ENCODE measurements around the gene KCNJ15.

KCNJ15 gene

DNA sequence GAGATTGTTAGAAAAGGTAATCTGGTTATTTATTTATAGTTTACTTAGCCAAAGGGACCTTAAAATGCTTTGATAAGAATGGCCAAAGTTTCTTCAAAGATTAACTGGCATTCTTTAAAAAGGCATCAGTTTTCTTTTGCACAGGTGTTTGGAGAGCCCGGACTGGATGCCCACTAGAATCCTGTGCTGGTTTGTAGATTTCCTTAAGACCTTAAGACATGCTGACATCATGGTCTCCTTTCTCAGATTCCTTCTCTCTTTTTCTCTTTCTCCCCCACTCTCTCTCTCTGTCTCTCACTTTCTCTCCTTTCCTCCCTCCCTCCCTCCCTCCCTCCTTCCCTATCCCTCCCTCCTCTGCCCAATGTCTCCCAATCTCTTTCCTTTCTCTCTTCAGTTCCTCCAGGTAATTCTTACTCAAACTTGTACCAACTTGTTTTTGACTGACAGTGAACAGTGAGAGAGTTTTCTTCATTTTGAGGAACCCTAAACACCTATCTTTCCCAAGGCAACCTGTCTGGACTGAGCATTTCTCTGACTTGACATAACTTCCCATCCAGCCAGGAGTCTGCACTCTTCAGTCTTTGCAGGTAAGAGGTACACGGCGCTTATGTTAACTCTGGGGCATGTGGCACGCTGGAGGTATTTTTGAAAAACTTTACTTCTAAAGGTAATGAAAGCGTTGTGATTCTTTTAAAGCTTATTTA lies at the start of gene KCNJ15:
KCNJ15 (plus strand) TSS at position 393 of the 704 bp plus-strand sequence. CDS start 42,271 bp downstream, outside the sequence.
- Histone ChIP-seq H3K27me3 (ENCODE audit: control insufficient read depth, insufficient read depth, low read length) (no peaks in the 10 kb centered on the region), H3K9ac (ENCODE audit: low read length) (no peak within 1 kb of the TSS), H3K4me1 (ENCODE audit: control insufficient read depth, insufficient read depth, low read length) (no peaks in the 10 kb centered on the region), H3K4me3 (ENCODE audit: low read length) (no peak within 1 kb of the TSS), H3K36me3 (ENCODE audit: control insufficient read depth, insufficient read depth, low read length) (no peaks in the 10 kb centered on the region), H3K27ac (ENCODE audit: low read depth, low read length) (no peak within 1 kb of the TSS)

DNA sequence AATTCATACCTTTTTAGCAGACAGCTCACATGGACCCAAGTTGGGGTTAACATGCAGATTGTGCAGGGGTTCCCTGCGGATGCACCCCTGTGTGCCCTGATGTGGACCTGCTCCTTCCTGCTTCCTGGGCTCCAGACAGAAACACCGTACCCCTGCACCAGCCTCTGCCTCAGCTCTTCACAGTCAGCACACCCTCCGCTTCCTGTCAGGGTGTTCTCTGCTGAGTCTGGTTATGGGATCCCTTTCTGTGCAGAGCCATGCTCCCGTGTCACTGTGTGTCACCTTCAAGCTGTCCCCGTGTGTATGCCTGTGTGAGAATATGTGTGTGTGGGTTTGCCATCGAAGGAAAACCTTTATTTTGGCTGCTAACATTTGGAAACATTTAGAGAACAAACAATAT lies 48.7 kb upstream of the KCNJ15 start:
- Histone ChIP-seq H3K27me3 (ENCODE audit: control insufficient read depth, insufficient read depth, low read length) (peaks cover 4% of the 10 kb centered on the region), H3K36me3 (ENCODE audit: control insufficient read depth, insufficient read depth, low read length) (no peaks in the 10 kb centered on the region), H3K27ac (ENCODE audit: low read depth, low read length) (no peak overlapping the region), H3K9ac (ENCODE audit: low read length) (no peak overlapping the region), H3K4me1 (ENCODE audit: control insufficient read depth, insufficient read depth, low read length) (no peaks in the 10 kb centered on the region), H3K4me3 (ENCODE audit: low read length) (no peak overlapping the region)

DNA sequence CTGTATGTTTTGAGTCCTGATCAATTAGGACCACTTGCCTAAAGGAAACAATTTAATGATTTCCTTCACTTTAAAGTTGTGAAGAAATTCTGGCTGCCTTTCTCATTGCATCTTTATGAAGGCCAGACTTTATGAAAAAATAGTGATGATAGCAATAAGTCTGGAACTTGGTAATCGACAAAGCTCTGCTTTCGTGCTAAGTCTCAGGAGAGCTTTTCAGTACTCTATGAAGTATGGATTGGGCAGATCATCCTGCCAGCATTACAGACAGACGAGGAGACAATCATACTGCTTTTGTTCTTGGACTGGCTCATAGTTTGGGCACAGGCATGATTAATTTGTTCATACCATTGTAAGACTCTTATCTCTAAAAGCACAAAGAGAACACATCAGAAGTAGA lies 45.5 kb upstream of the KCNJ15 start:
- Histone ChIP-seq H3K27ac (ENCODE audit: low read depth, low read length) (no peak overlapping the region), H3K27me3 (ENCODE audit: control insufficient read depth, insufficient read depth, low read length) (peaks cover 4% of the 10 kb centered on the region), H3K4me3 (ENCODE audit: low read length) (no peak overlapping the region), H3K9ac (ENCODE audit: low read length) (no peak overlapping the region), H3K4me1 (ENCODE audit: control insufficient read depth, insufficient read depth, low read length) (no peaks in the 10 kb centered on the region), H3K36me3 (ENCODE audit: control insufficient read depth, insufficient read depth, low read length) (no peaks in the 10 kb centered on the region)

DNA sequence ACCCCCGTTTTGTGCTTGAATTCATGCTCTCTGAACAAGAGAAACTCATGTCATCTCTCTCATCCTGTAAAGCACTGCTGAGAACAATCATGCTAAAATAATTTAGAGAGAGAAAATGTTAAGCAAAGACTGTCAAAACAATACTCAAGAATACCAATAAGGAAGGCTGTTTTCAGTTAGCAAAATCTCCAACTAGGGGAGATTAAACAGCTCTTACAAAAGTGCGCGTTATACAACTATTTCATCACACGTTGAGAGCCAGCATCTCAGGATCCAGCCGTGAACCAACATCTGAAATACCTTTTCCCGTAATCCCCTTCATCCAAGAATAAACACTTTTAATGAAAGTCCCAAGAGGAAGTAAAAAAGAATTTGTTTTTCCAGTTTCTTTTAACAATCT lies 44.1 kb upstream of the KCNJ15 start:
- Histone ChIP-seq H3K36me3 (ENCODE audit: control insufficient read depth, insufficient read depth, low read length) (no peaks in the 10 kb centered on the region), H3K4me3 (ENCODE audit: low read length) (no peak overlapping the region), H3K9ac (ENCODE audit: low read length) (no peak overlapping the region), H3K27ac (ENCODE audit: low read depth, low read length) (no peak overlapping the region), H3K4me1 (ENCODE audit: control insufficient read depth, insufficient read depth, low read length) (no peaks in the 10 kb centered on the region), H3K27me3 (ENCODE audit: control insufficient read depth, insufficient read depth, low read length) (peaks cover 4% of the 10 kb centered on the region)

DNA sequence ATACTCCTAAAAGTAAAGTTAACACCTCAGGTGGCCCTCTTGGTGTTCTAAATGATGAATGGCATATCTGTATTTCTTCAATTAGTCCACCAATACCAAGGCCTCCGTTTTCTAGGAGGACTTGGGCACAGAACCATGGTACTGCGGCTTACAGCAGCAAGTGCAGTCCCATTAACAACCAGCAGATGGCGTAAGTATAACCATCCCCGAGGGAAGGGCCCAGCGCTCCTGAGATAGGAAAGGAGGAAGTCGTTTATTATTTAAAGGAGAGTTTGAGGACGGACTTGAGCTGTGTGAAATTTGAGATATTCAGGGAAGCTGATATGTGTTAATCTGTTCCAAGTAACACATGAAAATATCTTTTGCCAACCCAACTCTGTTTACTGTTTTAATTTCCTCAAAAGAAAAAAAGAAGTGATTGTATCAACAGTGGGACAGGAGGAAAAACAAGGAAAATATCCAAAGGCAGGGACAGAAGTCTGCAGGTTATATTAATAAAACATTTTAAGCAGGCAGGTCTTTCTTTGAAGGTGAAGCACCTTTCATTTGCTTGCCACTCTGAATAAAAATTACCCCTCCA lies 37.7 kb upstream of the KCNJ15 start:
- no peak overlapping the region for H3K9ac ChIP-seq (ENCODE audit: low read length)
- H3K4me1 ChIP-seq (ENCODE audit: control insufficient read depth, insufficient read depth, low read length): no peaks in the 10 kb centered on the region
- no peak overlapping the region for H3K4me3 ChIP-seq (ENCODE audit: low read length)
- H3K27ac ChIP-seq (ENCODE audit: low read depth, low read length): no peak overlapping the region
- no peaks in the 10 kb centered on the region for H3K36me3 ChIP-seq (ENCODE audit: control insufficient read depth, insufficient read depth, low read length)
- H3K27me3 ChIP-seq (ENCODE audit: control insufficient read depth, insufficient read depth, low read length): no peaks in the 10 kb centered on the region

DNA sequence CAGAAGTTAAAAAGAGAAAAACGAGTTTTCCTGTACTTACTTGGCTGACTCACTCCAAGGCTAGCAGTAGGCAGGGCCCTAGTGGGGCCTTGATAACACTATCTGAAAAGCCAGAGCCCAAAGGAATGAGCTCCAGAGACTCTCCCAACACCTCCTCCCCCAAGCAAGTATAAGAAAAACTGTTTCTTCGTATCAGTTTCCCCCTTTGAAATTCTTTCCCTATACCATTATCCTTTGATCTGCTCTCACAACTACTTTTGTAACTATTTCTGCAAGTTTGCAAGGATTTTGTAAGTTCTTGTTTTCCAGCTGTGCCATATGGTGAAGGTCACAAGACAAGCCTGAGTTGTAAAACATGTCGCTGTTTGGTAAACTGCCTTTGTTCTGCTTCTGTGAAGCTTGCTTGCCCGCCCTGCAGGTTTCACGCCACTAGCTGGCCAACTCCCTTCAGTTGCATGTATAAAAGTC lies 36.5 kb upstream of the KCNJ15 start:
- Histone ChIP-seq H3K4me1 (ENCODE audit: control insufficient read depth, insufficient read depth, low read length) (no peaks in the 10 kb centered on the region), H3K27ac (ENCODE audit: low read depth, low read length) (no peak overlapping the region), H3K4me3 (ENCODE audit: low read length) (no peak overlapping the region), H3K9ac (ENCODE audit: low read length) (no peak overlapping the region), H3K36me3 (ENCODE audit: control insufficient read depth, insufficient read depth, low read length) (no peaks in the 10 kb centered on the region), H3K27me3 (ENCODE audit: control insufficient read depth, insufficient read depth, low read length) (no peaks in the 10 kb centered on the region)

DNA sequence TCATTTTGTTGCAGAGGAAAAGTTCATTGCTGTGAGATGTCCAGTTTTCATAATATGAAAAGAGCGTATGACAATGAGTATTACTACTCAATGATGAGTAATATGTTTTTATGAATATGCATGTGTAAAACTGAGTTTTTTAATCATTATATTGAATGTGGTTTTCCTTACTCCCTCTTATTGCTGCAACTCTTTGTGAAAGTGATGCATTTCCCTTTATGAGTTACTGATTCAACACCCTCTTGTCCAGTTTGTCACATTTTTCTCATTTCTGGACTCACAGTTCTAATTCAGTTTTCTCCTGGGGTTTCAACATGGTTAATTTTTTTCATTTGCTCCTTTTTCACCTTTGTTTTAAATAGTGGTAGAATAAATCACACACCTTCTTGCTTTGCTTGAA lies 35.2 kb upstream of the KCNJ15 start:
- Histone ChIP-seq H3K4me1 (ENCODE audit: control insufficient read depth, insufficient read depth, low read length) (no peaks in the 10 kb centered on the region), H3K27ac (ENCODE audit: low read depth, low read length) (no peak overlapping the region), H3K9ac (ENCODE audit: low read length) (no peak overlapping the region)

DNA sequence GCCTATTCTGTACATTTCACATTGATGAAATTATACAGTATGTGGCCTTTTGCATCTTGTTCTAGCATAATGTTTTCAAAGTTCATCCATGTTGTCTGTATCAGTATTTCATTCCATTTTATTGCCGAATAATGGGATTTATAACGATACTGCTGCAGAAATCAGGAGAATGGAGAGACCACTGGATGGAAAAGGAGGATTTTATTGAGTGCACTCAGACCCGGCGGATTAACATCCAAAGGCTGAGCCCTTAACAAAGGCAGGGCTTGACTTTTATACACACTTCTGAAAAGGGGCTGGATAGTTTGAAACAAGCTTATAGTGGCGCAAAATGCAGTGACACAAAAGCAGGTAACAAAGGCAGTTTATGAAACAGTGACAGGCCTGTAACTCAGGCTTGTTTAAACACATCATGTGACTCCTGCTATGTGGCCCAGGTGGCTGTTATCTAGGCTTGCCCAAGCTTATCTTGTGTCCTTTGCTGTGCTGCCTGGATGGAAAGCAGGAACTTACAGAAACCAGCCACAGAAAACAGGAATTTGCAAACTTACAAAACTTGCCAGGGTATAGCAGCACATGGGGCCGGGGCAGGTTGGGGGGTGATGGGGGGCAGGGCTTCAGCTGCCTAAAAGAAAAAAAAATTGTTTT lies 32.8 kb upstream of the KCNJ15 start:
- no peak overlapping the region for H3K27ac ChIP-seq (ENCODE audit: low read depth, low read length)
- H3K4me1 ChIP-seq (ENCODE audit: control insufficient read depth, insufficient read depth, low read length): no peaks in the 10 kb centered on the region
- H3K4me3 ChIP-seq (ENCODE audit: low read length): no peak overlapping the region
- H3K9ac ChIP-seq (ENCODE audit: low read length): no peak overlapping the region
- no peaks in the 10 kb centered on the region for H3K27me3 ChIP-seq (ENCODE audit: control insufficient read depth, insufficient read depth, low read length)
- H3K36me3 ChIP-seq (ENCODE audit: control insufficient read depth, insufficient read depth, low read length): peaks cover 2% of the 10 kb centered on the region

More for the DNA sequence above, 35.2 kb upstream of the KCNJ15 start:
- H3K27me3 ChIP-seq (ENCODE audit: control insufficient read depth, insufficient read depth, low read length): no peaks in the 10 kb centered on the region
- H3K4me3 ChIP-seq (ENCODE audit: low read length): no peak overlapping the region
- H3K36me3 ChIP-seq (ENCODE audit: control insufficient read depth, insufficient read depth, low read length): no peaks in the 10 kb centered on the region

DNA sequence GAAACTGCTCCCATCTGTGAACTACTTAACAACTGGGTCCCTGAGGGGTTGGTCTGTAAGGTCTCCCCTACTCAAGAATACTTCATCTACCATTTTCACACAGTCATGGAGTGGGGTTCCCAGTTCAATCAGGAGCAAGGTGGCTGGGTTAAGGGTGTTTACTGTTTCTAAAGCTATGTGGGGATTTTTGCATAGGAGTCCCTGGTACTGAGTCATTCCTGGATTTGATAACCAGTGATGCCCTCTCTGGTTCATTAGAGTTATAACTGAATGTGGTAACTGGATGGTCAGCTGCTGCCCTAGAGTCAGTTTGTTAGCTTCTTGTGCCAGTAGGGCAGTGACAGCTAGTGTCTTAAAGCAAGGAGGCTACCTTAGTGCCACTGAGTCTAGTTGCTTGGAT lies 29.4 kb upstream of the KCNJ15 start:
- peaks cover 2% of the 10 kb centered on the region for H3K36me3 ChIP-seq (ENCODE audit: control insufficient read depth, insufficient read depth, low read length)
- H3K4me3 ChIP-seq (ENCODE audit: low read length): no peak overlapping the region
- H3K27ac ChIP-seq (ENCODE audit: low read depth, low read length): no peak overlapping the region
- no peak overlapping the region for H3K9ac ChIP-seq (ENCODE audit: low read length)
- no peaks in the 10 kb centered on the region for H3K27me3 ChIP-seq (ENCODE audit: control insufficient read depth, insufficient read depth, low read length)
- no peaks in the 10 kb centered on the region for H3K4me1 ChIP-seq (ENCODE audit: control insufficient read depth, insufficient read depth, low read length)

DNA sequence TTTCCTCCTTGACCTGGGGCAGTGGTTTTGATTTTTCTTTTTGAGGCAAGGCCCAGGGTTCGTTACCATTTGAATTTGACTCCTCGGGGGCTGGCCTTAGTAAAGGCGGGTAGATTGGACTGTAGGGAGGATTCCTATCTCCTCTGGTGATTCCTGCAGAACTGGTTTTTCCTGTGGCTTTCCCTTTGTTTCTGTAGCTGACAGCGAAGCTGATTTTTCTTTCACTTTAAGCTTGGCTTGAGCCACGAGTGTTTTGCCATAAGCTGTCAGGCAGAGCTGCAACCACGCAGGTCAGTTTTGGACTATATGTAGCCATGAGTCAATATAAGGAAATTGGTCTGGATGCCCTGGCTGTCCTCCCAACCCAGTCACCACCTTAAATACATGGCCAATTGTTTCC lies 28.7 kb upstream of the KCNJ15 start:
- H3K4me3 ChIP-seq (ENCODE audit: low read length): no peak overlapping the region
- no peaks in the 10 kb centered on the region for H3K4me1 ChIP-seq (ENCODE audit: control insufficient read depth, insufficient read depth, low read length)
- H3K36me3 ChIP-seq (ENCODE audit: control insufficient read depth, insufficient read depth, low read length): peaks cover 2% of the 10 kb centered on the region
- no peaks in the 10 kb centered on the region for H3K27me3 ChIP-seq (ENCODE audit: control insufficient read depth, insufficient read depth, low read length)
- H3K9ac ChIP-seq (ENCODE audit: low read length): no peak overlapping the region
- no peak overlapping the region for H3K27ac ChIP-seq (ENCODE audit: low read depth, low read length)

DNA sequence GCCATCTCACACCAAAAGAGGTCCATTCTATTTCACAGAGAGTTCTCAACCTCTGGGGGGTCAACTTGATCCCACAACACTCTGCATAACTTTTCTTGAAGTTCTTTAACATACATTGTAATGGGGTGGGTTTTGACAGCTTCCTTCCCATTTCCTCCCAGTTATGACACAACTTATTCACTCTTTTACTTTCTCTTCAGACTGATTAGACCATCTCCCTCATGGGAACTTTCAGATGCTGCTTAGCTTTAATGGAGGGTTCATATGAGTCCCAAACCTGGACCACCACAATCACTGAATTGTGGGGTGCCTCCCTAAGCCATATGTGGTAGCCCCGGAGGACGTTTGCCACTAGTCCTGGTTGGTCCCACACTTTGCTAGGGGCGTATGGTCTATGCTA lies 28.3 kb upstream of the KCNJ15 start:
- no peaks in the 10 kb centered on the region for H3K4me1 ChIP-seq (ENCODE audit: control insufficient read depth, insufficient read depth, low read length)
- no peak overlapping the region for H3K27ac ChIP-seq (ENCODE audit: low read depth, low read length)
- H3K4me3 ChIP-seq (ENCODE audit: low read length): no peak overlapping the region
- peaks cover 2% of the 10 kb centered on the region for H3K36me3 ChIP-seq (ENCODE audit: control insufficient read depth, insufficient read depth, low read length)
- no peaks in the 10 kb centered on the region for H3K27me3 ChIP-seq (ENCODE audit: control insufficient read depth, insufficient read depth, low read length)
- H3K9ac ChIP-seq (ENCODE audit: low read length): no peak overlapping the region

DNA sequence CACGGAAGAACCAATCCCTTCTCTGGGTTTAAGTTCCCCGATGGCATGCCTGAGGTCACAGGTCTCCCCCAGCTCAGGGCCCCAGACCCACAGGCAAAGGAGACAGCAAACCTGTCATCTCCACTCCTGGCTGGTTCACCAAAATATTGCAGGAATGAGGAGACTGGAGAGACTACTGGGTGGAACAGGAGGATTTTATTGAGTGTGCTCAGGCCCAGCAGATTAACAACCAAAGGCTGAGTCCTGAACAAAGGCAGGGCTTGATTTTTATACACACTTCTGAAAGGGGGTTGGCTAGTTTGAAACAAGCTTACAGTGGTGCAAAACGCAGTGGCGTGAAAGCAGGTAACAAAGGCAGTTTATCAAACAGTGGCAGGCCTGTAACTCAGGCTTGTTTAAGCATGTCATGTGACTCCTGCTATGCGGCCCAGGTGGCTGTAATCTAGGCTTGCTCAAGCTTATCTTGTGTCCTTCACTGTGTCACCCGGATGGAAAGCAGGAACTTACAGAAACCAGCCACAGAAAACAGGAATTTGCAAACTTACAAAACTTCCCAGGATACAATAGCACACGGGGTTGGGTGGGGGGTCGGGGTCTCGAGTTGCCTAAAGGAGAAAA lies 27.4 kb upstream of the KCNJ15 start:
- no peak overlapping the region for H3K9ac ChIP-seq (ENCODE audit: low read length)
- H3K27ac ChIP-seq (ENCODE audit: low read depth, low read length): no peak overlapping the region
- H3K36me3 ChIP-seq (ENCODE audit: control insufficient read depth, insufficient read depth, low read length): peaks cover 2% of the 10 kb centered on the region
- no peak overlapping the region for H3K4me3 ChIP-seq (ENCODE audit: low read length)
- H3K27me3 ChIP-seq (ENCODE audit: control insufficient read depth, insufficient read depth, low read length): no peaks in the 10 kb centered on the region
- no peaks in the 10 kb centered on the region for H3K4me1 ChIP-seq (ENCODE audit: control insufficient read depth, insufficient read depth, low read length)

All from rectal smooth muscle tissue (tissue), 1 donor.